ENCODE results near the gene STON2.

GRCh38 chr14:81350344-81351130 is 49.6 kb downstream of the STON2 start:
- no peak for TF ChIP-seq CTCF (IDR thresholded peaks at IDR 0.05)
- no peak for TF ChIP-seq POLR2A (IDR thresholded peaks at IDR 0.05)
- TF ChIP-seq EP300 (IDR thresholded peaks at IDR 0.05): no peak

All from ovary (tissue), 3 donors.